Stimulated activated CD8-positive, alpha-beta memory T cell treated with anti-CD3 and anti-CD28 coated beads, Interleukin-4, amount 100 ng/mL, for 24 hours (primary cell): ENCODE data around the gene TMEM243.
A peak's percentile ranks its signal among the peaks of the same experiment; 100 is the strongest.

Experiments
- DNase-seq: peaks from one replicate; pipeline ENCODE4 v3.0.0-alpha.2; 2020; ENCODE audit warnings: low read depth

The TMEM243 gene

DNA sequence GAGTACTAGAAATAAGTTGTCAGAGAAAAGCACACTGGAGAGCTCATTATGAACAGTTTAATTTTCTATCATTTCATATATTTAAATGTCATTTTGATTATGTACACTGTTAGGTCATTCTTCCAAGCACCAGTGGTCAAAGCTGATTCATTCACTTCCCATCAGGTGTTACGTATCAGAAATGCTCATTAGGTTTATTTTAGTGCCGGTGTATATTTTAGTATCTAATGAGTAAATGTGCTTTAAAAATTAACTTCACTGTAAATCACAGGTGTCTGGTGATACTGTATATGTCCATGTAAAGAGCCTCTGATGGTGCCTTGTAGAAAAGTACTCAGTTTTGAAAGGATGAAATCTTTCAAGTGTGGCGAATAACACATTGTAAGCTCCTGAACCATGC lies 63.7 kb downstream of the TMEM243 start:
- DNase-seq: no peak

DNA sequence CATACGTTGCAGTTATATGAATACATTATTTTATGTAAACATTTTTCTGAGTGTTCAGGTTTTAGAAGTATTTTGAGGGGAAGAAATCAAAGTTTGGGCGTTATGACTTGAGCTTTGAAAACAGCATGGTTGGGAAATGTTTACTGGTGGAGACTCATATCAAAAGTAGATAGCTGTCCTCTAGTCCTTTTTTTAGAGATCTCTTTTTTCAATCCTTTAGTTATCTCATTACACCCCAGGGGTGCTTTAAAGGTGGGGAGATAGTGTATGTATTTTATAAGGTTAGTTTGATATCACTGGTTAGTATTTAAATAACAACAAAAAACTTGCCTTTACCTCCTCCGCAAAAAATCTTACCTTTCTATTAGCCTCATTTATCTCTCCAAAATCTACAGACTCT lies 65.0 kb downstream of the TMEM243 start:
- DNase-seq: no peak

DNA sequence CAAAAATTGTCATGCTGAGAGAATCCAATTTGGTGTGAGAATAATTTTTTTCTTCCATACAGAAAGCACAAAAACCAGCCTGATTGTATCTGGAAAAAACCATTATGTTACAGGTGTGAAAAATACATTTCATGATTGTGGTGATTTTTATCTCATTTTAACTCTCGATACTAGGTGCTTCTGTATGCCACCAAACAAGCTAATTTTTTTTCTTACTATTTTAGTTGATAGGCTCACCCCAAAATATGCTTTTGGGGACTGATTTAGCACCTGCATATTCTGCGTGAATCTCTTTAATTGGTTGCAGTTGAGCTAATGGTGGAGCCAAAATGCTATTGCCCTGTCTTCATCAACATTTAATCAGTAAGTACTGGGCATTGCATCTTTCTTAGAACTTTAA lies 65.4 kb downstream of the TMEM243 start:
- no peak for DNase-seq

DNA sequence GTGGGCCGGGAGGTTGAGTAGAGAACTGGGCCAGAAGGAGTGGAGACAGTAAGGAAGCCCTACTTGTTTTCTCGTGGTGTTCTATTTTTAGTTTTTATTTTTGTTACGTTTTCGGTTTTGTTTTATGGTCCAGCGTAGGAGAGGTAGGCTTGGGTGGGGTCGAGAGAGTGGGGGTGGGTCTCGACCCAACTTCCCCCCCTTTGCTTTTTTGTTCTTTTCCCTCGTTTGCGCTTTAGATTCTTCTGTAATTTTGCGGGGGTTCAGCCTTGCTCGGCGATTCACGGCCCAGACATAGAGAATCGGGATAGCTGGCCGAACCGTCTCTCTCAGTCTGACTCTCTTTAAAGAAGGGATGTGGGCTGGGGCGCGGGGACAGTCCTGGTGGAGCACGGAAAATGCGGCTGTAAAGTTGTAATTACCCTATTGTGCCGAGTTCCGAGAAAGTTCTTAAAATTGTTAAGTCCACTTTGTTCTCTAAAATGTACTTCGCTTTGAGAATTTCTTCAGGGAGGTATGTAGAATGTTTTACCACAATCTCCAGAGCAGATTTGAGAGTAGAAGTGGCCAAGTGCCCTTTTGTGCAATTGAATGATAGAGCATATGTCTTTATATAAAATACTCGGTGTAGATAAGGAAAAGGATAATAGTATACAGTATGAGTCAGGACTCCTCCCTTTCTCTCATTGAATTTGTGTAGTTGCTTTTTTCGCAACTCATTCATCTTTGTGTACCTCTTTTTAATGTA lies 66.5 kb downstream of the TMEM243 start:
- peak; percentile 30 for DNase-seq

DNA sequence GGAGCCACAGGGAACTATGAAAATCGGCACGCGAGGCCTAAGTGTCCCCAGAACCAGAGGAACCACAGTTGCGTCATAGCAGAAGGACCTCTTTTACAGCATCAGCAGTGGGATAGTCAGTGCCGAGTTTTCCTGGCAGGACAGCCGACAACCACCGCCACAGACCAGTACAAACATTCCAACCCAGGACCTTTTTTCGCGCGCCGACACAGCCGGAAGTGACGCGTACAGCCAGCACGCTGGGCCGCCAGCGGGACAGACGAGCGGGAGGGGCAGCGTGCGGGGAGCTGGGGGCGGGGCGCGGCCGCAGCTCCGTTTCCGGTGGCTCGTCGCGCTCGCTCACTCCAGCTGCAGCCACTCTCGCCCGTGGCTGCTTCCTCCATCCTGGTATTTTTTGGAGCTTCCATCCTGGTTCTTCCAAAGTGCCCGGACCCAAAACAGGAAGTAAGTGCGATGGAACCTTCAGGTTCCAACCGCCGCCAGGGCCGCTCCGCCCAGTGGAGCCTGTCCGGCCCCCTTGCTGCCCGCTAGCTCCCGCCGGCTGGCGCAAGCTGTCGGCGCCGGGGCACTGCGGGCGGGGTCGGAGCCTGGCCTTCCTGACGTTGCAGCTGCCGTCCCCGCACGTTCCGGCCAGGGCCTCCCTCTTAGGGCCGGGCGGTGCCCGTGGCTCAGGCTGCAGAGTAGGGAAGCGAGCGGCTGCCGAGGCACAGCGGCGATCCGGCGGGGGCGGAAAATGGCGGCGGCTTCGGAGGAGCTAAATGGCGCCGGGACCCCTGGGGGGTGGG lies 67.2 kb downstream of the TMEM243 start, which contains the start of gene DMTF1:
Gene DMTF1, plus strand, starts transcription at position 342 of the 785 bp plus-strand sequence. CDS start 12,489 bp downstream, outside the sequence.
- peak; percentile 86 for DNase-seq

DNA sequence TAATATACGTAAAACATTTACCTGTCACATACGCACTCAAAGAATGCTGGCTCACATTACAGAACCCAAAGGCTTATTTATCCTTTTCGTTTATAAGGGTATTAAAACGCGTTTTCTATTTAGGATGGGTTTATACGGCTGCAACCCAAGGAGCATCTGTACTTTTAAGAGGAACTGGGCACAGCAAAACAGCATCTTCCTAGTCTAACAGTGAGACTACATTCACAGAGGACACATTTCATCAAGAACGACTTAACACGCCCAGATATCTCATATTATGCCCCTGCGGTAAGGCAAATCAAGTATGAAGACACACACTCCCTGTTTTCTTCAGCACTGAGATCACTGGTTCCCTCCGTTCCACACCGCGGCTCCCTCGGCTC lies 67.8 kb downstream of the TMEM243 start:
- no peak for DNase-seq

DNA sequence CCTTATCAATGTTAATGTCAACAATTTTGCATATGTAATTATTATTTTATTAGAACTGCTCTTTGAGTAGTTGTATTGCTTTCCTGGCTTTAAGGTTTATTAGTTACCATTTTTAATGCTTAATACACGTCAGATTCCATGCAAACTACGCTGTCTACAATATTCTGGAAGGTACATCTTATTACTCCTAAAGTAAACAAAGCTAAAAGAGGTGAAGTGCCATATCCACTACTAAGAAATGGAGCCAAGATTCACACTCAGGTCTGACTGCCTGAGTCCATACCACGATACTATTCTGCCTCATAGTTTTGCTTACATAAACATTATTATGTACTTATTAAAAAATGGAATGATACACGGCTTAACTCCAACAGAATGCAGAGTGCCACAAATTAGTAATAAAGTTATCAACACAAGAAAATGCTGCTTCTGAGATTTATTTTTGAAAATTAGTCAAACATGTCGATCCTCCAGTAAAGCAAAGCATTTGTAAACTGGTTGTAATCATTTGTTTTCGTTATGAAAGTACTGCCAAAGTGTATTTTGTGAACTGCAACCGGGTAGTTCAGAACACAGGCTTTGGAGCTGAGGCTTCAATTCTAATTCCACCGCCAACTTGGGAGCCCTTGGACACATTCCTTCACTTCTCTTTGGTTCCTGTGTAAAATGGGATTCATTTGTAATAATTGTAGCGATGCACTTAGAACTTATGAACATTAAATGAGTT lies 68.4 kb downstream of the TMEM243 start:
- DNase-seq: no peak

DNA sequence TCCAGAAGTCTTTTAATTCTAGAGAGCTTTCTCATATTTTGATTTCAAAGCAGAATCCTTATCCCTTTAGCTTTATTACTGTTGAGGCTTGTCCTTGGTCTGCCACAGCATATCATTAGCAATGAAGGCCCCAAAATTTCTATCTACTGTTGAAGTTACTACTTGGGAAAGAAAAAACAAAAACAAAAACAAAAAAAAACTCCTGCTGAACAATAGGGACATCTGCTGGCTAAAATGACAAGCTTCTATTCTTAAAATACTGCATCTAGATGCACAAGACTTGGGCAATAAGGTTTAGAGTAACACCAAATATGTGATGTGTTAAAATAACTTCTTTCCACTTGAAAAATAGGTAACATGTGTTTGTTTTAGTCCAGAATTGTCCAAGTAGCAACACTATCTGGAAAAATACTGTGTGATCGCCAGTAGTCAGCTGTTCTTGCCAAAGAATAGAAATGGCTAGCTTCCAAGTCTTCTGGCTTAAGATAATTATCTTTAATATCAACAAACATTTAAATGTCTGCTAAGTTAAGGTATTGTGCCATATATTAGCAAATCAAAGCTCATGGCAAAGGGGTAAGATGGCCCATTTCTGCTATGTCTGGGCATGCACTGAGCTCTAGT lies 71.1 kb downstream of the TMEM243 start:
- DNase-seq: no peak

DNA sequence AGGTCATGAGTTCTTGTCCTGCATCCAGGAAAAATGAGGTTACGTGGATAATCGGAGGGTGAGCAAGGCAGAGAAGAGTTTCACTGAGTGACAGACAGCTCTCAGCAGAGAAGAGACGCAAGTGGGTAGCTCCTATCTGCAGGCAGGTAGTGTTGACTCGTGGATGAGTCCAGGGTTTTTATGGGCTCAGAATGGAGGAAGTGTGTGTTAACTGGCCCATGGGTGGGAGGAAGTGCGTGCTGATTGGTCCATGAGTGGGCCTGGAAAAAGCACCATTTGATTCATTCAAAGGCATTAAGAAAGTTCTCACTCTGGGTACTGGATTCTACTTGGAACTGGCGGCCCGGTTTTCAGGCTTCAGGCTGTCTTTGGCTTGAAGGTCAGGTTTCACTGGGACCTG lies 72.0 kb downstream of the TMEM243 start:
- DNase-seq: no peak

DNA sequence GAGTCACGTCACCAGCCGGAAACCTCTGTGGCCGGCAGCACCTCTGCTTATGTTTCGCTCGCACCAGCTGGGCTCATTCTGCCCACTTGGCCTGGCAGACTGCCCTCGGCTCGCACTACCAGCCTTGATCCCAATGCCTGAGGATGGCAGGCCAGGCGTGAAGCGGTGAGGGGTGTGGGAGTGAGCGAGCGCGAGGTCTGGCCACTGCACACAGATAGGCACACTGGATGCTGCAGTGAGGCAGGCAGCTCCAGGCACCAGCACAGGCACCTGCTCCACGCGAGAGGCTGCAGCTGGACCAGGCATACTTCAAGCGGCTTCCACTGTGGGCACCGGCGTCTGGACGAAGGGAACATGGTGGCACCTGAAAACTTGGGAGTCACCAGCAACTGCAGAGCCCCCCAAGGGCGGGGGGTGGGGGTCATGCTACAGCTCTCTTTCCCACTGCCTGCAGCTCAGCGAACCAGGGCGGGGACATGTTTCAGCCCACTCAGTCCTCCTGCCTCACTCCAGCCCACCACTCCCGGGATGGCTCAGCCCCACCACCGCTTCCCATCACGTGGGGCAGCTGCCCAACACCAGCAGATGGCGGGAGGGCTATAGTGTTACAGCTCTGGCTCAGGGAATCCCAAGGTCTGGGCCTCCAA lies 72.7 kb downstream of the TMEM243 start:
- DNase-seq: no peak
